AG10803 (cell line): Measurements from ENCODE around the gene RABGGTA.
A peak's percentile ranks its signal among the peaks of the same experiment; 100 is the strongest.

Experiments used
- DNase-seq: peaks from one replicate; pipeline ENCODE4 v3.0.0; 2010; ENCODE audit warnings: low read depth
- H3K4me3 ChIP-seq: 2 replicates; pipeline ENCODE4 v1.5.1; 2011; ENCODE audit warnings: mild to moderate bottlenecking, low read length, control low read depth
- CTCF ChIP-seq: conservative IDR thresholded peaks from 2 replicates; pipeline ENCODE4 v1.5.1; 2011; ENCODE audit warnings: mild to moderate bottlenecking, low read length, control low read depth, inconsistent platforms

The RABGGTA gene

GRCh38 chr14:24271134-24271833, at the start of gene RABGGTA:
Gene RABGGTA (minus strand): TSS chr14:24271597. CDS start chr14:24271115, 482 bp downstream.
- H3K4me3 ChIP-seq, result peak within 1 kb of the TSS; percentile 97
- peak; percentile 86 for DNase-seq
- peak; percentile 64 for TF ChIP-seq CTCF

- H3K4me3 ChIP-seq, result no peak overlapping the region
- no peak for DNase-seq
- TF ChIP-seq CTCF, result no peak
Measured at GRCh38 chr14:24317141-24317928, 45.9 kb upstream of the RABGGTA start.

GRCh38 chr14:24316597-24316950, 45.2 kb upstream of the RABGGTA start:
- TF ChIP-seq CTCF, result no peak
- no peak for DNase-seq

GRCh38 chr14:24315807-24316596, 44.6 kb upstream of the RABGGTA start:
- DNase-seq, result no peak
- no peak overlapping the region for H3K4me3 ChIP-seq
- peak; percentile 24; the same call in 1 of the 2 replicates for TF ChIP-seq CTCF

More at GRCh38 chr14:24316597-24316950, 45.2 kb upstream of the RABGGTA start:
- no peak overlapping the region for H3K4me3 ChIP-seq

- no peak for DNase-seq
- TF ChIP-seq CTCF, result no peak
- H3K4me3 ChIP-seq, result no peak overlapping the region
Measured at GRCh38 chr14:24315243-24315806, 43.9 kb upstream of the RABGGTA start.

- TF ChIP-seq CTCF, result no peak
- no peak for DNase-seq
- H3K4me3 ChIP-seq, result no peak overlapping the region
Measured at GRCh38 chr14:24314377-24315193, 43.2 kb upstream of the RABGGTA start.
